Stomach (tissue), 4 donors: Measurements from ENCODE around the gene TREX2.

Source experiments
- POLR2A ChIP-seq, 4 donors: fragments of 450-650 bp; IDR thresholded peaks; one replicate each; pipeline ENCODE4 v1.6.1; 2016; ENCODE audit warnings: antibody characterized with exemption in 4 of 4, control low read depth in 2 of 4, mild to moderate bottlenecking in 1 of 4, moderate library complexity in 1 of 4
- POLR2AphosphoS5 ChIP-seq, 3 donors: sonication (generic); formaldehyde crosslinking; IDR thresholded peaks; one replicate each; pipeline ENCODE4 v1.6.1; 2016; ENCODE audit warnings: antibody characterized with exemption in 3 of 3
- TF ChIP-seq, protein P1 (sequence below), 7 experiments: fragments of 450-650 bp in 4 of 7; fragments of 200-600 bp in 3 of 7; sonication (generic) in 3 of 7; IDR thresholded peaks; one replicate each; pipeline ENCODE4 v1.5.1; 2016 to 2019; ENCODE audit warnings: antibody characterized with exemption in 7 of 7, control low read depth in 2 of 7, mild to moderate bottlenecking in 1 of 7

DNA sequence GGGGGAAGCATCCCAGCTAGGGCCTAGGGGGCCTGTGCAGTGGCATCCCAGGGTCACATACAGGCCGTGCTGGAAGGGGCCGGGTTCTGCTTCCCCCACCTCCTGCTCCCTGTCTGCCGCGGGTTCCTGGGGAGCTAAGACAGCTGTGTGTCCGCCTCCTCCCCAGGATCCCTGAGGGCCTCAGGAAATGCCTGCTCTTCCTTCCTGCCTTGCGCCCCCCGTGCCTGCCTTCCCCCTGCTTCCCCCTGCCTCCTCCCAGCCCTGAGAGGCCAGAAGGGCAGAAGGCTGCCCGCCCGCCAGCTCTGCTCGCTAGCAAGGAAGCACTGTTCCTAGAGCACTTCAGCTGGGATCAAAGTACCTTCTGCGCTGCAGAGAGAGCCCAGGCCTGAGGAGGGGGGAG lies 46.1 kb upstream of the TREX2 start:
- TF ChIP-seq, protein P1, sequence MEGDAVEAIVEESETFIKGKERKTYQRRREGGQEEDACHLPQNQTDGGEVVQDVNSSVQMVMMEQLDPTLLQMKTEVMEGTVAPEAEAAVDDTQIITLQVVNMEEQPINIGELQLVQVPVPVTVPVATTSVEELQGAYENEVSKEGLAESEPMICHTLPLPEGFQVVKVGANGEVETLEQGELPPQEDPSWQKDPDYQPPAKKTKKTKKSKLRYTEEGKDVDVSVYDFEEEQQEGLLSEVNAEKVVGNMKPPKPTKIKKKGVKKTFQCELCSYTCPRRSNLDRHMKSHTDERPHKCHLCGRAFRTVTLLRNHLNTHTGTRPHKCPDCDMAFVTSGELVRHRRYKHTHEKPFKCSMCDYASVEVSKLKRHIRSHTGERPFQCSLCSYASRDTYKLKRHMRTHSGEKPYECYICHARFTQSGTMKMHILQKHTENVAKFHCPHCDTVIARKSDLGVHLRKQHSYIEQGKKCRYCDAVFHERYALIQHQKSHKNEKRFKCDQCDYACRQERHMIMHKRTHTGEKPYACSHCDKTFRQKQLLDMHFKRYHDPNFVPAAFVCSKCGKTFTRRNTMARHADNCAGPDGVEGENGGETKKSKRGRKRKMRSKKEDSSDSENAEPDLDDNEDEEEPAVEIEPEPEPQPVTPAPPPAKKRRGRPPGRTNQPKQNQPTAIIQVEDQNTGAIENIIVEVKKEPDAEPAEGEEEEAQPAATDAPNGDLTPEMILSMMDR (IDR thresholded peaks at IDR 0.05), result no peak
- no peak for TF ChIP-seq POLR2A (IDR thresholded peaks at IDR 0.05)
- TF ChIP-seq POLR2AphosphoS5 (IDR thresholded peaks at IDR 0.05), result no peak
